AG04450 (cell line): Measurements from ENCODE around the gene BCAP31. TPM values are rescaled to one million over a fixed set of nuclear protein-coding genes. Genes with fewer than 3 reads are reported as not detected.

Experiments used
- CTCF ChIA-PET: fragments of 300-600, 350-600 bp; formaldehyde crosslinking; extraction: SDS; loops from one replicate; lab custom pipeline; 2022; ENCODE audit warnings: antibody characterized with exemption, inconsistent platforms; lab: Charles Lee
- POLR2A ChIA-PET: fragments of 350-600 bp; formaldehyde crosslinking; extraction: SDS; loops from one replicate; lab custom pipeline; 2021; ENCODE audit warnings: antibody characterized with exemption, inconsistent platforms; lab: Yijun Ruan, JAX
- DNase-seq: peaks from one replicate; pipeline ENCODE4 v3.0.0-alpha.2; 2011; ENCODE audit warnings: low read depth, low spot score
- H3K27ac ChIP-seq: one replicate; pipeline ENCODE4 v1.5.1; 2012; ENCODE audit warnings: low read depth, low read length, control low read depth
- H3K27me3 ChIP-seq: one replicate; pipeline ENCODE4 v1.6.0; 2012; ENCODE audit warnings: low read length; ENCODE audit not compliant: control insufficient read depth, insufficient read depth
- H3K4me3 ChIP-seq: 2 replicates; pipeline ENCODE4 v1.5.1; 2011; ENCODE audit warnings: mild to moderate bottlenecking, low read depth, low read length, control low read depth
- H3K9me3 ChIP-seq: 2 replicates; pipeline ENCODE4 v1.5.1; 2012; ENCODE audit warnings: low read length; ENCODE audit not compliant: control insufficient read depth, insufficient read depth
- polyA plus RNA-seq: library from polyadenylated mRNA; depleted of rRNA; stranded (reverse); fragments of >200 nt; gene quantifications from 2 replicates; pipeline ENCODE4 v1.2.3, GENCODE V29; 2011
- TF ChIP-seq, protein P1 (sequence below): IDR thresholded peaks from 2 replicates; pipeline ENCODE4 v1.5.1; 2011; ENCODE audit warnings: low read depth, low read length, control low read depth, inconsistent platforms

BCAP31 gene
- polyA plus RNA-seq, 1 experiment: 108 TPM

GRCh38 chrX:153735274-153735673, 11.1 kb upstream of the BCAP31 start:
- no peak overlapping the region for H3K27ac ChIP-seq
- H3K4me3 ChIP-seq: no peak overlapping the region
- ChIA-PET POLR2A (no interaction called here), CTCF (interaction anchor here (1.1 kb wide), 1 partner anchor 188 kb away, joined by 3 read pairs; no protein-coding TSS in a partner anchor)
- TF ChIP-seq, protein P1, sequence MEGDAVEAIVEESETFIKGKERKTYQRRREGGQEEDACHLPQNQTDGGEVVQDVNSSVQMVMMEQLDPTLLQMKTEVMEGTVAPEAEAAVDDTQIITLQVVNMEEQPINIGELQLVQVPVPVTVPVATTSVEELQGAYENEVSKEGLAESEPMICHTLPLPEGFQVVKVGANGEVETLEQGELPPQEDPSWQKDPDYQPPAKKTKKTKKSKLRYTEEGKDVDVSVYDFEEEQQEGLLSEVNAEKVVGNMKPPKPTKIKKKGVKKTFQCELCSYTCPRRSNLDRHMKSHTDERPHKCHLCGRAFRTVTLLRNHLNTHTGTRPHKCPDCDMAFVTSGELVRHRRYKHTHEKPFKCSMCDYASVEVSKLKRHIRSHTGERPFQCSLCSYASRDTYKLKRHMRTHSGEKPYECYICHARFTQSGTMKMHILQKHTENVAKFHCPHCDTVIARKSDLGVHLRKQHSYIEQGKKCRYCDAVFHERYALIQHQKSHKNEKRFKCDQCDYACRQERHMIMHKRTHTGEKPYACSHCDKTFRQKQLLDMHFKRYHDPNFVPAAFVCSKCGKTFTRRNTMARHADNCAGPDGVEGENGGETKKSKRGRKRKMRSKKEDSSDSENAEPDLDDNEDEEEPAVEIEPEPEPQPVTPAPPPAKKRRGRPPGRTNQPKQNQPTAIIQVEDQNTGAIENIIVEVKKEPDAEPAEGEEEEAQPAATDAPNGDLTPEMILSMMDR: no peak
- no peaks in the 10 kb centered on the region for H3K9me3 ChIP-seq
- H3K27me3 ChIP-seq: no peaks in the 10 kb centered on the region
- no peak for DNase-seq

DNA sequence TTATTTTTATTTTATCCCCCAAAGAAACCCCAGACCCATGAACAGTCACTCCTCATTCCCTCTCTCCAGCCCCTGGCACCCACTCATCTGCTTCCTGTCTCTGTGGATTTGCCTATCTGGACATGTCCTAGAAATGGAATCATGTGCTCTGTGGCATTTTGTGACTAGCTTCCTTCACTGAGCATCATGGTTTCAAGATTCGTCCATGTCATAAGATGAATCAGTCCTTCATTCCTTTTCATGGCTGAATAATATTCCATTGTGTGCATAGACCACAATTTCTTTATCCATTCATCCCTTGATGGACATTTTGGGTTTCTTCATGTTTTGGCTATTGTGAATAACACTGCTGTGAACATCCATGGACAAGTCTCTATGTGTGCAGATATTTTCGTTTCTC, 10.7 kb upstream of the BCAP31 start:
- H3K27me3 ChIP-seq: no peaks in the 10 kb centered on the region
- POLR2A ChIA-PET: no interaction called here

GRCh38 chrX:153733651-153734240, 9.6 kb upstream of the BCAP31 start:
- Histone ChIP-seq H3K9me3 (no peaks in the 10 kb centered on the region), H3K27me3 (no peaks in the 10 kb centered on the region), H3K27ac (no peak overlapping the region), H3K4me3 (no peak overlapping the region)
- ChIA-PET CTCF (no interaction called here), POLR2A (no interaction called here)
- DNase-seq: no peak
- TF ChIP-seq, protein P1: no peak

More for the DNA sequence above, 10.7 kb upstream of the BCAP31 start:
- DNase-seq: no peak
- TF ChIP-seq, protein P1: no peak
- H3K9me3 ChIP-seq: no peaks in the 10 kb centered on the region
- no peak overlapping the region for H3K4me3 ChIP-seq
- CTCF ChIA-PET: interaction anchor here (1.1 kb wide), 1 partner anchor 188 kb away, joined by 3 read pairs; no protein-coding TSS in a partner anchor
- no peak overlapping the region for H3K27ac ChIP-seq

DNA sequence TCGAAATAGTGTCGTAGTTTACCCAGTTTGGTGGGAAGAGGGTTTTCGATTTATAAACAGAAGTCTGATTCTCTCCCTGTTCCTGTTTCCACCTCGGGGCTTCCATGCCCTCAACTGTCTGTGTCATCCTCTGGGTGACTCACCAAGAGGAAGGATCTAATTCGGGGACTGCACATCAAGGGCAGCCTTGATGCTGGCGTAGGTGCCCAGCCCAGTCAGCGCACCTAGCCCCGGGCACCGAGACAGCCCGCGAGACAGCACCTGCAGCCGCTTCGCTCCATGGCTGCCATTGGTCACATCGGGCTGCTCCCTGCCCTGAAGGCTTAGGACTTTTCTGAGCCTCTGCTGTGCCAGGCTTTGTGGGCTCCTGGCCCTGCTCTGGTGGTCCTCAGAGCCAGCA, 8.2 kb upstream of the BCAP31 start:
- no peaks in the 10 kb centered on the region for H3K27me3 ChIP-seq
- no peak overlapping the region for H3K4me3 ChIP-seq
- DNase-seq: no peak
- H3K27ac ChIP-seq: no peak overlapping the region
- ChIA-PET POLR2A (no interaction called here), CTCF (no interaction called here)
- TF ChIP-seq, protein P1: no peak
- no peaks in the 10 kb centered on the region for H3K9me3 ChIP-seq

DNA sequence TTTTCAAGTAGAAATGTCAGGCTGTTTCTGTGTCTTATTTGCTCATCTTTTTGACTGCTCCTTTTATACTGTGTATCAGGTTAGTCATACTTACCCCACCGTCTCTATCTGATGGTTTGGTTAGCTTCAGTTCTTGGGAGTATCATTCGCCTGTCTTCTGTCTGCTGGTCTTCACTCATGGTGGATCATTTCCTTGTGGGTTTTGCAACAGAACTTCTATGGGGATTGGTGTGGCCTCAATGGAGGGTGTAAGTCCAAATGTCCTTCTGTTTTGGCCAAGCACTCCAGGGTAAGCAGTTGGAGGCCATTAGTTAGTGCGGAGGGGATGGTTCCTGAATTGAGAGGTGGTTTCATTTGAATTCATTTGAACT, 7.6 kb upstream of the BCAP31 start:
- TF ChIP-seq, protein P1: no peak
- ChIA-PET POLR2A (no interaction called here), CTCF (no interaction called here)
- Histone ChIP-seq H3K4me3 (no peak overlapping the region), H3K27me3 (no peaks in the 10 kb centered on the region), H3K27ac (no peak overlapping the region), H3K9me3 (no peaks in the 10 kb centered on the region)
- no peak for DNase-seq
